ENCODE measurements around the gene RPTOR.

The RPTOR gene

GRCh38 chr17:80516171-80516932, 28.3 kb upstream of the RPTOR start:
- Histone ChIP-seq H3K27ac (ENCODE audit: low read length) (no peak overlapping the region), H3K4me3 (ENCODE audit: low read depth in 1 of 2, low read length in 2 of 2) (no peak overlapping the region), H3K4me1 (ENCODE audit: control insufficient read depth in 1 of 2, insufficient read depth in 2 of 2, low read length in 2 of 2) (no peaks in the 10 kb centered on the region), H3K36me3 (ENCODE audit: control insufficient read depth in 1 of 2, insufficient read depth in 2 of 2, low read length in 2 of 2) (no peaks in the 10 kb centered on the region), H3K9me3 (ENCODE audit: control insufficient read depth in 1 of 2, low read length in 2 of 2) (no peaks in the 10 kb centered on the region), H3K27me3 (ENCODE audit: low read depth, low read length) (no peaks in the 10 kb centered on the region)

GRCh38 chr17:80517641-80518040, 27.0 kb upstream of the RPTOR start:
- no peak overlapping the region for H3K4me3 ChIP-seq (ENCODE audit: low read depth in 1 of 2, low read length in 2 of 2)
- no peaks in the 10 kb centered on the region for H3K9me3 ChIP-seq (ENCODE audit: control insufficient read depth in 1 of 2, low read length in 2 of 2)
- H3K36me3 ChIP-seq (ENCODE audit: control insufficient read depth in 1 of 2, insufficient read depth in 2 of 2, low read length in 2 of 2): no peaks in the 10 kb centered on the region
- no peak overlapping the region for H3K27ac ChIP-seq (ENCODE audit: low read length)
- no peaks in the 10 kb centered on the region for H3K27me3 ChIP-seq (ENCODE audit: low read depth, low read length)
- H3K4me1 ChIP-seq (ENCODE audit: control insufficient read depth in 1 of 2, insufficient read depth in 2 of 2, low read length in 2 of 2): no peaks in the 10 kb centered on the region

GRCh38 chr17:80518392-80518791, 26.2 kb upstream of the RPTOR start:
- no peak overlapping the region for H3K27ac ChIP-seq (ENCODE audit: low read length)
- H3K4me1 ChIP-seq (ENCODE audit: control insufficient read depth in 1 of 2, insufficient read depth in 2 of 2, low read length in 2 of 2): no peaks in the 10 kb centered on the region
- H3K9me3 ChIP-seq (ENCODE audit: control insufficient read depth in 1 of 2, low read length in 2 of 2): no peaks in the 10 kb centered on the region
- H3K4me3 ChIP-seq (ENCODE audit: low read depth in 1 of 2, low read length in 2 of 2): no peak overlapping the region
- no peaks in the 10 kb centered on the region for H3K36me3 ChIP-seq (ENCODE audit: control insufficient read depth in 1 of 2, insufficient read depth in 2 of 2, low read length in 2 of 2)
- H3K27me3 ChIP-seq (ENCODE audit: low read depth, low read length): no peaks in the 10 kb centered on the region

GRCh38 chr17:80519091-80519781, 25.4 kb upstream of the RPTOR start:
- no peaks in the 10 kb centered on the region for H3K36me3 ChIP-seq (ENCODE audit: control insufficient read depth in 1 of 2, insufficient read depth in 2 of 2, low read length in 2 of 2)
- no peaks in the 10 kb centered on the region for H3K27me3 ChIP-seq (ENCODE audit: low read depth, low read length)
- H3K4me1 ChIP-seq (ENCODE audit: control insufficient read depth in 1 of 2, insufficient read depth in 2 of 2, low read length in 2 of 2): peaks cover 0 to 3% of the 10 kb centered on the region in 2 donors
- H3K9me3 ChIP-seq (ENCODE audit: control insufficient read depth in 1 of 2, low read length in 2 of 2): no peaks in the 10 kb centered on the region
- no peak overlapping the region for H3K27ac ChIP-seq (ENCODE audit: low read length)
- no peak overlapping the region for H3K4me3 ChIP-seq (ENCODE audit: low read depth in 1 of 2, low read length in 2 of 2)

GRCh38 chr17:80520810-80521455, 23.7 kb upstream of the RPTOR start:
- Histone ChIP-seq H3K4me1 (ENCODE audit: control insufficient read depth in 1 of 2, insufficient read depth in 2 of 2, low read length in 2 of 2) (peaks cover 0 to 9% of the 10 kb centered on the region in 2 donors), H3K36me3 (ENCODE audit: control insufficient read depth in 1 of 2, insufficient read depth in 2 of 2, low read length in 2 of 2) (no peaks in the 10 kb centered on the region), H3K4me3 (ENCODE audit: low read depth in 1 of 2, low read length in 2 of 2) (no peak overlapping the region), H3K27ac (ENCODE audit: low read length) (no peak overlapping the region), H3K27me3 (ENCODE audit: low read depth, low read length) (no peaks in the 10 kb centered on the region), H3K9me3 (ENCODE audit: control insufficient read depth in 1 of 2, low read length in 2 of 2) (no peaks in the 10 kb centered on the region)

GRCh38 chr17:80523054-80523744, 21.4 kb upstream of the RPTOR start:
- H3K36me3 ChIP-seq (ENCODE audit: control insufficient read depth in 1 of 2, insufficient read depth in 2 of 2, low read length in 2 of 2): no peaks in the 10 kb centered on the region
- H3K4me3 ChIP-seq (ENCODE audit: low read depth in 1 of 2, low read length in 2 of 2): no peak overlapping the region
- no peaks in the 10 kb centered on the region for H3K27me3 ChIP-seq (ENCODE audit: low read depth, low read length)
- H3K4me1 ChIP-seq (ENCODE audit: control insufficient read depth in 1 of 2, insufficient read depth in 2 of 2, low read length in 2 of 2): peaks cover 0 to 9% of the 10 kb centered on the region in 2 donors
- H3K27ac ChIP-seq (ENCODE audit: low read length): no peak overlapping the region
- H3K9me3 ChIP-seq (ENCODE audit: control insufficient read depth in 1 of 2, low read length in 2 of 2): no peaks in the 10 kb centered on the region

- no peaks in the 10 kb centered on the region for H3K36me3 ChIP-seq (ENCODE audit: control insufficient read depth in 1 of 2, insufficient read depth in 2 of 2, low read length in 2 of 2)
- peaks cover 0 to 14% of the 10 kb centered on the region in 2 donors for H3K4me1 ChIP-seq (ENCODE audit: control insufficient read depth in 1 of 2, insufficient read depth in 2 of 2, low read length in 2 of 2)
- no peak overlapping the region for H3K27ac ChIP-seq (ENCODE audit: low read length)
- no peaks in the 10 kb centered on the region for H3K9me3 ChIP-seq (ENCODE audit: control insufficient read depth in 1 of 2, low read length in 2 of 2)
- H3K4me3 ChIP-seq (ENCODE audit: low read depth in 1 of 2, low read length in 2 of 2): no peak overlapping the region
- H3K27me3 ChIP-seq (ENCODE audit: low read depth, low read length): no peaks in the 10 kb centered on the region
These were observed 20.5 kb upstream of the RPTOR start for GRCh38 chr17:80523956-80524712.

- Histone ChIP-seq H3K27me3 (ENCODE audit: low read depth, low read length) (no peaks in the 10 kb centered on the region), H3K4me1 (ENCODE audit: control insufficient read depth in 1 of 2, insufficient read depth in 2 of 2, low read length in 2 of 2) (peaks cover 0 to 14% of the 10 kb centered on the region in 2 donors), H3K9me3 (ENCODE audit: control insufficient read depth in 1 of 2, low read length in 2 of 2) (no peaks in the 10 kb centered on the region), H3K36me3 (ENCODE audit: control insufficient read depth in 1 of 2, insufficient read depth in 2 of 2, low read length in 2 of 2) (no peaks in the 10 kb centered on the region), H3K27ac (ENCODE audit: low read length) (no peak overlapping the region), H3K4me3 (ENCODE audit: low read depth in 1 of 2, low read length in 2 of 2) (no peak overlapping the region)
These were observed 18.3 kb upstream of the RPTOR start for GRCh38 chr17:80526116-80526910.

- Histone ChIP-seq H3K4me1 (ENCODE audit: control insufficient read depth in 1 of 2, insufficient read depth in 2 of 2, low read length in 2 of 2) (peaks cover 0 to 14% of the 10 kb centered on the region in 2 donors), H3K36me3 (ENCODE audit: control insufficient read depth in 1 of 2, insufficient read depth in 2 of 2, low read length in 2 of 2) (no peaks in the 10 kb centered on the region), H3K27me3 (ENCODE audit: low read depth, low read length) (no peaks in the 10 kb centered on the region), H3K27ac (ENCODE audit: low read length) (no peak overlapping the region), H3K4me3 (ENCODE audit: low read depth in 1 of 2, low read length in 2 of 2) (no peak overlapping the region), H3K9me3 (ENCODE audit: control insufficient read depth in 1 of 2, low read length in 2 of 2) (no peaks in the 10 kb centered on the region)
These were observed 17.5 kb upstream of the RPTOR start for GRCh38 chr17:80527016-80527645.

GRCh38 chr17:80528536-80528935, 16.1 kb upstream of the RPTOR start:
- no peak overlapping the region for H3K27ac ChIP-seq (ENCODE audit: low read length)
- peaks cover 0 to 14% of the 10 kb centered on the region in 2 donors for H3K4me1 ChIP-seq (ENCODE audit: control insufficient read depth in 1 of 2, insufficient read depth in 2 of 2, low read length in 2 of 2)
- H3K27me3 ChIP-seq (ENCODE audit: low read depth, low read length): no peaks in the 10 kb centered on the region
- no peaks in the 10 kb centered on the region for H3K36me3 ChIP-seq (ENCODE audit: control insufficient read depth in 1 of 2, insufficient read depth in 2 of 2, low read length in 2 of 2)
- H3K9me3 ChIP-seq (ENCODE audit: control insufficient read depth in 1 of 2, low read length in 2 of 2): no peaks in the 10 kb centered on the region
- no peak overlapping the region for H3K4me3 ChIP-seq (ENCODE audit: low read depth in 1 of 2, low read length in 2 of 2)

All from muscle layer of duodenum (tissue), 2 donors.